Esophagus (tissue), 2 donors: ENCODE measurements around the gene SRBD1. TPM values are rescaled to one million over a fixed set of nuclear protein-coding genes. Genes with fewer than 3 reads are reported as not detected.
"Not testable (repeated sequence)": the region's sequence is repeated elsewhere in the genome, so short reads cannot be mapped to it uniquely, and the experiment has no call there.

Source experiments
- H3K27ac ChIP-seq, 2 donors: one replicate each; pipeline ENCODE4 v1.5.1; 2013; ENCODE audit warnings: low read depth in 2 of 2, mild to moderate bottlenecking in 2 of 2, inconsistent platforms in 1 of 2, low read length in 1 of 2, moderate library complexity in 1 of 2
- H3K27me3 ChIP-seq, 2 donors: one replicate each; pipeline ENCODE4 v1.6.1; 2013; ENCODE audit warnings: low read length in 2 of 2, control low read depth in 1 of 2, mild to moderate bottlenecking in 1 of 2; ENCODE audit not compliant: insufficient read depth in 2 of 2, control insufficient read depth in 1 of 2
- H3K36me3 ChIP-seq, 2 donors: one replicate each; pipeline ENCODE4 v1.6.1; 2013; ENCODE audit warnings: low read length in 1 of 2; ENCODE audit not compliant: control insufficient read depth in 2 of 2, insufficient read depth in 2 of 2
- H3K4me1 ChIP-seq, 2 donors: one replicate each; pipeline ENCODE4 v1.6.1; 2013; ENCODE audit warnings: low read length in 1 of 2; ENCODE audit not compliant: control insufficient read depth in 2 of 2, insufficient read depth in 2 of 2
- H3K4me3 ChIP-seq, 2 donors: one replicate each; pipeline ENCODE4 v1.5.1; 2013; ENCODE audit warnings: low read length in 2 of 2, mild to moderate bottlenecking in 2 of 2, low read depth in 1 of 2, moderate library complexity in 1 of 2
- H3K9me3 ChIP-seq, 2 donors: one replicate each; pipeline ENCODE4 v1.6.1; 2013; ENCODE audit warnings: mild to moderate bottlenecking in 2 of 2, low read depth in 1 of 2, low read length in 1 of 2, moderate library complexity in 1 of 2; ENCODE audit not compliant: control insufficient read depth in 2 of 2, insufficient read depth in 1 of 2
- WGBS, 2 donors: extraction: QIAGEN DNeasy Blood & Tissue Kit; methylation state at CpG; one replicate each; pipeline ENCODE4 v1.1.7; 2013; 5-methylcytosine and 5-hydroxymethylcytosine counted together
- polyA plus RNA-seq, 2 donors: library from polyadenylated mRNA; stranded (reverse); fragments of 200-250 nt; gene quantifications; one replicate each; pipeline ENCODE4 v1.2.3, GENCODE V29; 2013
- donor health status: healthy with polysubstance abuse.
- donor health status: Bipolar disorder and iron deficiency.

SRBD1 gene
- polyA plus RNA-seq, 2 donors = 2.3 to 3.1 TPM

DNA sequence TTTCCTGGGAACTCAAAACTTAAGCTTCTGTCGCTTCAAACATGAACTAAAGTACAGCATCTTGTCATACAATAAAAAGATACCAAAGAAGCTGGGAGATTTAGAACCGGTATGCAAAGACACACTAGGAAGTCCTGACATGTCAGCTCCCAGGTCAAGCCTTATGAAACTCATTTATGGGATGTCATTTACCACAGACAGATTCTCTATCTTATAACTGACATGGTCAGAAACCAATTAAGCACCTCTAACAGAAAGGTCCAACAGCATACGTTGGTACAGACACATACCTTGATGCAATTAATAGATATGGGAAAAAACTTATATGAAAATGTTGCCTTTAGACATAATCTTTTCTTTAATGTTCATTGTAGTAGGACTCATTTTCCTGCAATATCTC lies 169.0 kb downstream of the SRBD1 start:
- no peaks in the 10 kb centered on the region for H3K9me3 ChIP-seq
- no peak overlapping the region for H3K4me3 ChIP-seq
- no peak overlapping the region for H3K27ac ChIP-seq
- no peaks in the 10 kb centered on the region for H3K4me1 ChIP-seq
- 88% methylated on average over 3 of the region's 3 CpGs for WGBS, 2 donors
- H3K36me3 ChIP-seq = no peaks in the 10 kb centered on the region
- H3K27me3 ChIP-seq = no peaks in the 10 kb centered on the region

DNA sequence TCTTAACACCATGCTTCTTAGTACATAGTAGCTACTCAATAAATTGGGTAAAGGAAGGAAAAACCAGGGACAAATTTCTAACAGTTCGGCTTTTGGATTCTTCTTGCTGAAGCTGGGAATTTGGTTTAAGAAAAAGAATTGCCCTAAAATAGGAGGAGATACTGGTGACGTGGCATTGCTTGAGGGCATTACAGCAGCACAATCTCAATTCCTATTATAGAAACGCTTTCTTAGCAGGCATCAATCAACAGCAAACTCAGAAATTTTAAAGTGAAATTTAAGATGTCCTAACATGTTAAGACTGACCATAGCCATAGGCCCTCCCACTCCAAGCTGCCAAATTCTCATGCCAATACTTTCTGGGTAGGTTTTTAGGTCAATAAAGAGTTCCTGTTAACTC lies 169.5 kb downstream of the SRBD1 start:
- H3K27ac ChIP-seq = no peak overlapping the region
- no peaks in the 10 kb centered on the region for H3K9me3 ChIP-seq
- H3K4me3 ChIP-seq = no peak overlapping the region
- H3K36me3 ChIP-seq = no peaks in the 10 kb centered on the region
- no peaks in the 10 kb centered on the region for H3K4me1 ChIP-seq
- WGBS, 2 donors = 82 to 93% methylated on average over 3 of the region's 3 CpGs
- no peaks in the 10 kb centered on the region for H3K27me3 ChIP-seq

GRCh38 chr2:45439788-45440773 lies 171.0 kb downstream of the SRBD1 start:
- WGBS, 2 donors = 92 to 94% methylated on average over 6 of the region's 6 CpGs
- no peaks in the 10 kb centered on the region for H3K4me1 ChIP-seq
- no peaks in the 10 kb centered on the region for H3K27me3 ChIP-seq
- no peak overlapping the region for H3K4me3 ChIP-seq
- no peaks in the 10 kb centered on the region for H3K36me3 ChIP-seq
- no peaks in the 10 kb centered on the region for H3K9me3 ChIP-seq
- no peak overlapping the region for H3K27ac ChIP-seq

GRCh38 chr2:45438872-45439665 lies 172.0 kb downstream of the SRBD1 start:
- H3K4me3 ChIP-seq = no peak overlapping the region
- WGBS, 2 donors = 82 to 93% methylated on average over 3 of the region's 3 CpGs
- H3K9me3 ChIP-seq = no peaks in the 10 kb centered on the region
- no peak overlapping the region for H3K27ac ChIP-seq
- no peaks in the 10 kb centered on the region for H3K27me3 ChIP-seq
- H3K36me3 ChIP-seq = no peaks in the 10 kb centered on the region
- H3K4me1 ChIP-seq = no peaks in the 10 kb centered on the region

GRCh38 chr2:45436456-45436855 lies 174.6 kb downstream of the SRBD1 start:
- H3K27me3 ChIP-seq = no peaks in the 10 kb centered on the region
- 88 to 95% methylated on average over 2 of the region's 2 CpGs for WGBS, 2 donors
- no peak overlapping the region for H3K27ac ChIP-seq
- no peaks in the 10 kb centered on the region for H3K4me1 ChIP-seq
- no peaks in the 10 kb centered on the region for H3K9me3 ChIP-seq
- no peaks in the 10 kb centered on the region for H3K36me3 ChIP-seq
- H3K4me3 ChIP-seq = no peak overlapping the region

DNA sequence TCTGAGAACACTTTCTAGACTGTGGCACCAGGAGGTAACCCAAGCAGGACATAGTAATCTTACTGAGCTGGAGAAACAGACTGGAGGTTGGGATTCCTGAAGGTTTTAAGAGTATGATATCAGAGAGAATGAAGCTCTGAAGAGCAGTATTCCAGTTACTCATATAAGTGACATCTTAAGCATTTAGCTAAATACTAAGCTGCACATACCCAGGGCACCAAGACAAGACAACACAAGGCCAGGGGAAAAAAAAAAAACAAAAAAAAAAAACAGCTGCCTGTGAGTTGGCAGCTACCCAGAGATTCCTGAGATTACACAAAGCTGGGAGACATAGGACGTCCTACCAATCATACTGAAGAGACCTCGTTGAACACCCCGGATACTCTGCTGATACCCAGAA lies 175.8 kb downstream of the SRBD1 start:
- Histone ChIP-seq H3K27ac (no peak overlapping the region), H3K36me3 (no peaks in the 10 kb centered on the region), H3K4me3 (no peak overlapping the region), H3K27me3 (no peaks in the 10 kb centered on the region), H3K4me1 (no peaks in the 10 kb centered on the region), H3K9me3 (peaks cover 0 to 2% of the 10 kb centered on the region in 2 donors)
- 70 to 77% methylated on average over 3 of the region's 3 CpGs for WGBS, 2 donors

GRCh38 chr2:45433363-45433762 lies 177.7 kb downstream of the SRBD1 start:
- Histone ChIP-seq H3K36me3 (no peaks in the 10 kb centered on the region), H3K27ac (no peak overlapping the region), H3K27me3 (no peaks in the 10 kb centered on the region), H3K4me1 (no peaks in the 10 kb centered on the region), H3K4me3 (no peak overlapping the region), H3K9me3 (peaks cover 0 to 2% of the 10 kb centered on the region in 2 donors)
- WGBS, 2 donors = 47 to 52% methylated on average over 4 of the region's 4 CpGs

GRCh38 chr2:45432406-45432805 lies 178.7 kb downstream of the SRBD1 start:
- Histone ChIP-seq H3K9me3 (peaks cover 0 to 2% of the 10 kb centered on the region in 2 donors), H3K27ac (no peak overlapping the region), H3K27me3 (no peaks in the 10 kb centered on the region), H3K36me3 (no peaks in the 10 kb centered on the region), H3K4me3 (no peak overlapping the region), H3K4me1 (no peaks in the 10 kb centered on the region)
- WGBS, 2 donors = 81 to 90% methylated on average over 1 of the region's 1 CpG

- H3K36me3 ChIP-seq, H3K27me3 ChIP-seq, H3K9me3 ChIP-seq, H3K4me3 ChIP-seq, H3K27ac ChIP-seq, H3K4me1 ChIP-seq: not testable (repeated sequence)
- 95 to 96% methylated on average over 4 of the region's 4 CpGs for WGBS, 2 donors
Observed at GRCh38 chr2:45426025-45426424, 185.0 kb downstream of the SRBD1 start.
